Loucy (cell line): ENCODE measurements around the gene C16orf74.

Experiments
- CTCF ChIP-seq: fragments of 200-600 bp; sonication (generic); conservative IDR thresholded peaks from 2 replicates; pipeline ENCODE4 v1.5.1; 2014; ENCODE audit warnings: mild to moderate bottlenecking, antibody characterized with exemption, low read length
- EZH2phosphoT487 ChIP-seq: fragments of 200-600 bp; IDR thresholded peaks from 2 replicates; pipeline ENCODE4 v1.6.1; 2018; ENCODE audit warnings: antibody characterized with exemption, mild to moderate bottlenecking, moderate library complexity, borderline replicate concordance

DNA sequence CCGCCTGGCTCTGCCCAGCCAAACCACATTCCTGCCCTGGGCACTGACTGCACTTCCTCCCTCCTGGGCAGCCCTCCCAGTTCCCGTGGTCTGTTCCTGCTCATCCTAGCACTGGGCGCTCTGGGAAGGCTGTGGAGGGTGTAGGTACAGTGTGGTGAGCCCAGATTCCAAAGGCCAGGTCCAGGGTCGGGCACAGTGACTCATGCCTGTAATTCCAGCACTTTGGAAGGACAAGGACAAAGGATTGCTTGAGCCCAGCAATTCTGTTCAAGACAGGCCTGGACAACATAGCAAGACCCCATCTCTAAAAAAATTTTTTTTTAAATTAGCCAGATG, 30.6 kb downstream of the C16orf74 start:
- no peak for TF ChIP-seq CTCF
- no peak for TF ChIP-seq EZH2phosphoT487
